ENCODE measurements around the gene ADARB2. TPM values are rescaled to one million over a fixed set of nuclear protein-coding genes. Genes with fewer than 3 reads are reported as not detected.

Gene ADARB2
- total and polyA plus RNA-seq, 2 donors (not counting 1 experiment from before 2014, with no cell fraction given), result not detected

DNA sequence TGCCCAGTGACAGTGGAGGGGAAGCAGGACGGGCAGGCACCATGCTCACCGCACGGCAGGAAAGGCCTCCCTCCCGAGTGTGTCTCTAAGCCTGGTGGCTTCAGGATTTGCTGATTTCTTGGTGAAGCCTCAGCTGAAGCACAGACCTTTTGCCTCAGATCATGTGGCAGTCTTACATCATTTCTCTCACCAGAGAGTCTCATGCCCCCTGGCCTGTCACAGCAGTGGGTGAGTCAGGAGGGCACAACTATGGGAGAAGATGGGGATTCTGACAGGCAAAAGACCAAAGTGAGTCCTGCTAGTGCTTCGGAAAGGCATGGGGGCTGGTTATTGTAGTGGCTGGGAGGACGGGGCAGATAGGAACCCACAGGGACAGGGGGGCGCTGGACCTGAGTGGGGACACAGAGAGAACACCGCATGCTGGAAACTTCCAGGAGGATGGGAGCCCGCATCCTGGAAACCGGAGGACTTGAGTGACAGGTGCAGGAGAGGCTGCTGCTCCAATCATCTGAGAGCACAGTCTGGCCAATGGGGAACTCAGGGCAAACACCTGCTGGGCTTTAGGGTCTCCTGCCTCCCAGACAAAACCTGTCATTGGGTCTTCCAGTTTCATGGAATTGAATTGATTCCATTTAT, 166.8 kb downstream of the ADARB2 start:
- DNase-seq (ENCODE audit: low read depth in 2 of 2), result no peak
- no peak overlapping the region for H3K27ac ChIP-seq (ENCODE audit: insufficient read depth, low read length)
- H3K79me2 ChIP-seq (ENCODE audit: control insufficient read depth, insufficient read depth, low read length), result no peaks in the 10 kb centered on the region
- H4K20me1 ChIP-seq (ENCODE audit: control insufficient read depth, extremely low read depth, insufficient read depth, low read length), result no peaks in the 10 kb centered on the region
- H3K36me3 ChIP-seq (ENCODE audit: control insufficient read depth, insufficient read depth, low read length), result no peaks in the 10 kb centered on the region
- H3K27me3 ChIP-seq (ENCODE audit: control insufficient read depth, insufficient read depth, low read length), result no peaks in the 10 kb centered on the region
- H3K4me1 ChIP-seq (ENCODE audit: control insufficient read depth, extremely low read depth, insufficient read depth, low read length), result no peaks in the 10 kb centered on the region
- H3K9ac ChIP-seq (ENCODE audit: insufficient read depth, low read length), result no peak overlapping the region
- H3K4me3 ChIP-seq (replicated peaks in 1 of 4; ENCODE audit: control extremely low read depth in 1 of 4, insufficient read depth in 1 of 4, low read depth in 3 of 4, low read length in 4 of 4), result no peak overlapping the region
- peaks cover 2% of the 10 kb centered on the region for H3K9me3 ChIP-seq (ENCODE audit: control insufficient read depth, insufficient read depth, low read depth, low read length)
- TF ChIP-seq, protein P1, sequence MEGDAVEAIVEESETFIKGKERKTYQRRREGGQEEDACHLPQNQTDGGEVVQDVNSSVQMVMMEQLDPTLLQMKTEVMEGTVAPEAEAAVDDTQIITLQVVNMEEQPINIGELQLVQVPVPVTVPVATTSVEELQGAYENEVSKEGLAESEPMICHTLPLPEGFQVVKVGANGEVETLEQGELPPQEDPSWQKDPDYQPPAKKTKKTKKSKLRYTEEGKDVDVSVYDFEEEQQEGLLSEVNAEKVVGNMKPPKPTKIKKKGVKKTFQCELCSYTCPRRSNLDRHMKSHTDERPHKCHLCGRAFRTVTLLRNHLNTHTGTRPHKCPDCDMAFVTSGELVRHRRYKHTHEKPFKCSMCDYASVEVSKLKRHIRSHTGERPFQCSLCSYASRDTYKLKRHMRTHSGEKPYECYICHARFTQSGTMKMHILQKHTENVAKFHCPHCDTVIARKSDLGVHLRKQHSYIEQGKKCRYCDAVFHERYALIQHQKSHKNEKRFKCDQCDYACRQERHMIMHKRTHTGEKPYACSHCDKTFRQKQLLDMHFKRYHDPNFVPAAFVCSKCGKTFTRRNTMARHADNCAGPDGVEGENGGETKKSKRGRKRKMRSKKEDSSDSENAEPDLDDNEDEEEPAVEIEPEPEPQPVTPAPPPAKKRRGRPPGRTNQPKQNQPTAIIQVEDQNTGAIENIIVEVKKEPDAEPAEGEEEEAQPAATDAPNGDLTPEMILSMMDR (conservative IDR thresholded peaks at IDR 0.05 in 1 of 2, IDR thresholded peaks at IDR 0.05 in 1 of 2; ENCODE audit: low read depth in 1 of 2, low read length in 2 of 2), result no peak
- TF ChIP-seq EZH2 (IDR thresholded peaks at IDR 0.05; ENCODE audit: low read length, missing control alignments), result no peak
- H2AFZ ChIP-seq (ENCODE audit: low read length), result no peak overlapping the region
- H3K4me2 ChIP-seq (ENCODE audit: extremely low read depth, insufficient read depth, low read length), result no peak overlapping the region

DNA sequence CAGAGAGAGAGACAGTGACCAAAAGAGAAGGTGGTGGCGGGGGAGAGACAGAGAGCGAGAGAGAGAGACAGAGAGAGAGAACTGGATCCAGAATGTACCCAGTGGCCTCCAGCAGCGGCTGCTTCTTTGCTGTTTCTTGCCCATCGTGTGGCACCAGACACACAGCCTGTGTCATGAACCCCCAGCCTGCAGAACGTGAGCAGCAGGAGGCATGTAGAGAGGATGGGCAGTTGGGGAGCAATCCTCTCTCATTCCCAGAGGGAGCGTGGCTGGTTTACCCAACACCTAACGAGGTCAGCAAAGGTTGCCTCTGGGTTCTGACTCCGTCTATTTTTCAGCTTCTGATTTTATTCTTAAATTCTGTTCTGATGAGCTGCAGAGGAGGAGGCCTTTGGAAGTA, 168.1 kb downstream of the ADARB2 start:
- TF ChIP-seq, protein P1 (conservative IDR thresholded peaks at IDR 0.05 in 1 of 2, IDR thresholded peaks at IDR 0.05 in 1 of 2; ENCODE audit: low read depth in 1 of 2, low read length in 2 of 2), result no peak
- no peak for TF ChIP-seq EZH2 (IDR thresholded peaks at IDR 0.05; ENCODE audit: low read length, missing control alignments)
- Histone ChIP-seq H3K9me3 (ENCODE audit: control insufficient read depth, insufficient read depth, low read depth, low read length) (peaks cover 2% of the 10 kb centered on the region), H3K27ac (ENCODE audit: insufficient read depth, low read length) (no peak overlapping the region), H4K20me1 (ENCODE audit: control insufficient read depth, extremely low read depth, insufficient read depth, low read length) (no peaks in the 10 kb centered on the region), H3K9ac (ENCODE audit: insufficient read depth, low read length) (no peak overlapping the region), H3K27me3 (ENCODE audit: control insufficient read depth, insufficient read depth, low read length) (no peaks in the 10 kb centered on the region), H3K36me3 (ENCODE audit: control insufficient read depth, insufficient read depth, low read length) (no peaks in the 10 kb centered on the region), H3K79me2 (ENCODE audit: control insufficient read depth, insufficient read depth, low read length) (no peaks in the 10 kb centered on the region), H3K4me3 (replicated peaks in 1 of 4; ENCODE audit: control extremely low read depth in 1 of 4, insufficient read depth in 1 of 4, low read depth in 3 of 4, low read length in 4 of 4) (no peak overlapping the region), H2AFZ (ENCODE audit: low read length) (no peak overlapping the region), H3K4me2 (ENCODE audit: extremely low read depth, insufficient read depth, low read length) (no peak overlapping the region), H3K4me1 (ENCODE audit: control insufficient read depth, extremely low read depth, insufficient read depth, low read length) (no peaks in the 10 kb centered on the region)
- no peak for DNase-seq (ENCODE audit: low read depth in 2 of 2)

DNA sequence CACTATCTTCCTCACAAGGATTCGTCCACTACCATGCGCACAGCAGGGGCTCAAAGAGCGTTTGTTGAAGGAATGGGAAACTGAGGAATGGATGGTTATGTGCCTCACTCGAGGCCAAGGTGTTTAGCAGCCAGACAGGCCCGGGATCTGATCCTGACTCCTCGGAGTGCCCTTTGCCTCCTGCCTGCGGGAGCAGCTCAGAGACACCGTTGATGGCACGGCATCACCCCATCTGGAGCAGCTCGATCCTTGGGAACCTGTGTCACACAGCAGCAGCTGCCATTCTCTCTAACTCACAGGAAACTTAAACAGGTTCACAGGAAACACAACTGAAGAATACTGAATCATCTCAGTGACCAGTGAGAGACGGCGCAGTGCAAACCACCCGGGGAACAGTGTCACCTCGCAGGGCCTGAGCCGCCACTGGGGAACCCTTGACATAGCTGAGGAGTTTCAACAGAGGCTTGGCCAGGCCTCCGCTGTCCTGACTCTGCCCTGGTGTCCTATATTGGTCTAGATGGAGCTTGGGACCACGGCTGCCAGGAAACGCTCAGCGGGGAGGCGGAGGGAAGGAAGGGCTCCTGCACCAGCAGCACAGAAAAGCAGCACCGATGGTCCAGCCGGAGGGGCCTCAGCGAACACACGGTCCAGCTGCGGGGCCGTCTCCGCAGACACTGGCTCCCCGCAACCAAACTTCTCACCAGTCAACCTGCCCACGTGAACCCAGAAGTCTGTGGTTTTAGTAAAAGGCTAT, 169.4 kb downstream of the ADARB2 start:
- Histone ChIP-seq H3K36me3 (ENCODE audit: control insufficient read depth, insufficient read depth, low read length) (no peaks in the 10 kb centered on the region), H3K4me1 (ENCODE audit: control insufficient read depth, extremely low read depth, insufficient read depth, low read length) (no peaks in the 10 kb centered on the region), H3K27me3 (ENCODE audit: control insufficient read depth, insufficient read depth, low read length) (no peaks in the 10 kb centered on the region), H3K9ac (ENCODE audit: insufficient read depth, low read length) (no peak overlapping the region), H4K20me1 (ENCODE audit: control insufficient read depth, extremely low read depth, insufficient read depth, low read length) (no peaks in the 10 kb centered on the region), H3K27ac (ENCODE audit: insufficient read depth, low read length) (no peak overlapping the region), H3K9me3 (ENCODE audit: control insufficient read depth, insufficient read depth, low read depth, low read length) (peaks cover 2% of the 10 kb centered on the region), H2AFZ (ENCODE audit: low read length) (no peak overlapping the region), H3K79me2 (ENCODE audit: control insufficient read depth, insufficient read depth, low read length) (no peaks in the 10 kb centered on the region), H3K4me2 (ENCODE audit: extremely low read depth, insufficient read depth, low read length) (no peak overlapping the region), H3K4me3 (replicated peaks in 1 of 4; ENCODE audit: control extremely low read depth in 1 of 4, insufficient read depth in 1 of 4, low read depth in 3 of 4, low read length in 4 of 4) (no peak overlapping the region)
- no peak for DNase-seq (ENCODE audit: low read depth in 2 of 2)
- TF ChIP-seq, protein P1 (conservative IDR thresholded peaks at IDR 0.05 in 1 of 2, IDR thresholded peaks at IDR 0.05 in 1 of 2; ENCODE audit: low read depth in 1 of 2, low read length in 2 of 2), result no peak
- TF ChIP-seq EZH2 (IDR thresholded peaks at IDR 0.05; ENCODE audit: low read length, missing control alignments), result no peak
